Esophagus muscularis mucosa (tissue), 4 donors: ENCODE measurements around the gene PNKP. TPM values are rescaled to one million over a fixed set of nuclear protein-coding genes. Genes with fewer than 3 reads are reported as not detected.

Experiments used
- DNase-seq: peaks from one replicate; pipeline ENCODE4 v3.0.0-alpha.2; 2017; ENCODE audit errors: extremely low spot score
- H3K27ac ChIP-seq, 4 donors: fragments of 200-600 bp; sonication (generic); replicated peaks in 1 of 4; 1 replicate in 3 of 4; 2 replicates in 1 of 4; pipeline ENCODE4 v1.5.1; 2016 to 2019; ENCODE audit warnings: mild to moderate bottlenecking in 1 of 4
- H3K27me3 ChIP-seq, 4 donors: fragments of 200-600 bp; sonication (generic); one replicate each; pipeline versions ENCODE4 v1.5.1 to v1.6.0; 2016 to 2019
- H3K36me3 ChIP-seq, 4 donors: fragments of 200-600 bp; sonication (generic); one replicate each; pipeline ENCODE4 v1.5.1; 2016 to 2019
- H3K4me1 ChIP-seq, 4 donors: fragments of 200-600 bp; sonication (generic); one replicate each; pipeline ENCODE4 v1.5.1; 2016 to 2019
- H3K4me3 ChIP-seq, 4 donors: fragments of 200-600 bp; sonication (generic); 1 replicate in 2 of 4; 2 replicates in 2 of 4; pipeline ENCODE4 v1.5.1; 2016 to 2019; ENCODE audit warnings: mild to moderate bottlenecking in 4 of 4, moderate library complexity in 1 of 4
- H3K9me3 ChIP-seq, 4 donors: fragments of 200-600 bp; sonication (generic); 1 replicate in 3 of 4; 2 replicates in 1 of 4; pipeline ENCODE4 v1.5.1; 2016 to 2019
- CTCF ChIP-seq, 3 experiments: fragments of 200-600 bp in 2 of 3; fragments of 450-650 bp in 1 of 3; sonication (generic) in 2 of 3; IDR thresholded peaks; one replicate each; pipeline ENCODE4 v1.5.1; 2017 to 2019; ENCODE audit warnings: antibody characterized with exemption in 3 of 3, mild to moderate bottlenecking in 2 of 3, moderate library complexity in 1 of 3
- EP300 ChIP-seq: sonication (generic); formaldehyde crosslinking; IDR thresholded peaks from one replicate; pipeline ENCODE4 v1.6.1; 2017; ENCODE audit warnings: antibody characterized with exemption
- POLR2A ChIP-seq: fragments of 450-650 bp; IDR thresholded peaks from one replicate; pipeline ENCODE4 v1.6.1; 2017; ENCODE audit warnings: antibody characterized with exemption, moderate library complexity, mild to moderate bottlenecking, low read depth
- POLR2AphosphoS5 ChIP-seq, 2 donors: sonication (generic); formaldehyde crosslinking; IDR thresholded peaks; one replicate each; pipeline ENCODE4 v1.6.1; 2017; ENCODE audit warnings: antibody characterized with exemption in 2 of 2
- WGBS: methylation state at CpG from one replicate; pipeline ENCODE4 v1.1.5; 2018; 5-methylcytosine and 5-hydroxymethylcytosine counted together
- intact Hi-C: fragments of 100-400 bp; cut with DNase I; formaldehyde crosslinking; loops from one replicate; pipeline ENCODE4 v1.15.1; 2023
- total RNA-seq, 4 donors: library from RNA; depleted of rRNA; stranded (reverse); fragments of >200 nt; gene quantifications; one replicate each; pipeline versions ENCODE4 v1.1.0 to v1.2.1, GENCODE V29; 2016

The PNKP gene
- total RNA-seq, 4 donors from 2014 or later = 21.4 to 43.7 (median 27.8) TPM

- Histone ChIP-seq H3K4me1 (no peaks in the 10 kb centered on the region), H3K27me3 (no peaks in the 10 kb centered on the region), H3K36me3 (peaks cover 50 to 98% (median 98%) of the 10 kb centered on the region in 4 donors), H3K27ac (no peak overlapping the region), H3K4me3 (no peak overlapping the region), H3K9me3 (no peaks in the 10 kb centered on the region)
- no peak for DNase-seq
- TF ChIP-seq POLR2A = no peak
- TF ChIP-seq CTCF (IDR thresholded peaks at IDR 0.05) = no peak
- TF ChIP-seq EP300 = no peak
- TF ChIP-seq POLR2AphosphoS5 (IDR thresholded peaks at IDR 0.05) = no peak
- WGBS = 99% methylated on average over 8 of the region's 8 CpGs
- intact Hi-C loops = no loop called here
Observed at GRCh38 chr19:49831592-49831991, 35.8 kb downstream of the PNKP start.

- no peaks in the 10 kb centered on the region for H3K4me1 ChIP-seq
- H3K27me3 ChIP-seq = no peaks in the 10 kb centered on the region
- intact Hi-C loops = no loop called here
- H3K27ac ChIP-seq = no peak overlapping the region
- 83% methylated on average over 5 of the region's 12 CpGs for WGBS
- no peak for DNase-seq
- H3K9me3 ChIP-seq = no peaks in the 10 kb centered on the region
- H3K4me3 ChIP-seq = no peak overlapping the region
- TF ChIP-seq POLR2AphosphoS5 (IDR thresholded peaks at IDR 0.05) (no peak), POLR2A (no peak), EP300 (no peak), CTCF (IDR thresholded peaks at IDR 0.05) (no peak)
- H3K36me3 ChIP-seq = peaks cover 42 to 93% (median 90%) of the 10 kb centered on the region in 4 donors
Observed at GRCh38 chr19:49830766-49831165, 36.6 kb downstream of the PNKP start.

GRCh38 chr19:49829721-49830120, 37.7 kb downstream of the PNKP start:
- WGBS = 80% methylated on average over 2 of the region's 18 CpGs
- no peaks in the 10 kb centered on the region for H3K27me3 ChIP-seq
- H3K36me3 ChIP-seq = peaks cover 32 to 87% (median 80%) of the 10 kb centered on the region in 4 donors
- no peak for DNase-seq
- intact Hi-C loops = no loop called here
- H3K27ac ChIP-seq = no peak overlapping the region
- no peaks in the 10 kb centered on the region for H3K9me3 ChIP-seq
- TF ChIP-seq EP300 (no peak), CTCF (IDR thresholded peaks at IDR 0.05) (no peak), POLR2A (no peak), POLR2AphosphoS5 (IDR thresholded peaks at IDR 0.05) (no peak)
- no peak overlapping the region for H3K4me3 ChIP-seq
- no peaks in the 10 kb centered on the region for H3K4me1 ChIP-seq

GRCh38 chr19:49829200-49829599, 38.2 kb downstream of the PNKP start:
- TF ChIP-seq CTCF (IDR thresholded peaks at IDR 0.05) (no peak), POLR2A (no peak), EP300 (no peak), POLR2AphosphoS5 (IDR thresholded peaks at IDR 0.05) (no peak)
- intact Hi-C loops = no loop called here
- Histone ChIP-seq H3K27ac (no peak overlapping the region), H3K4me1 (no peaks in the 10 kb centered on the region), H3K4me3 (no peak overlapping the region), H3K9me3 (no peaks in the 10 kb centered on the region), H3K27me3 (no peaks in the 10 kb centered on the region), H3K36me3 (peaks cover 27 to 84% (median 76%) of the 10 kb centered on the region in 4 donors)
- DNase-seq = no peak
- WGBS = 82% methylated on average over 6 of the region's 8 CpGs

- intact Hi-C loops = no loop called here
- peaks cover 12 to 78% (median 69%) of the 10 kb centered on the region in 4 donors for H3K36me3 ChIP-seq
- WGBS = 85% methylated on average over 14 of the region's 14 CpGs
Observed at GRCh38 chr19:49827034-49827433, 40.3 kb downstream of the PNKP start.

More at GRCh38 chr19:49827034-49827433, 40.3 kb downstream of the PNKP start:
- no peaks in the 10 kb centered on the region for H3K4me1 ChIP-seq
- no peak for DNase-seq
- no peak for TF ChIP-seq CTCF (IDR thresholded peaks at IDR 0.05)
- TF ChIP-seq EP300 = no peak
- no peak for TF ChIP-seq POLR2A
- no peak for TF ChIP-seq POLR2AphosphoS5 (IDR thresholded peaks at IDR 0.05)
- H3K27me3 ChIP-seq = no peaks in the 10 kb centered on the region
- H3K9me3 ChIP-seq = no peaks in the 10 kb centered on the region
- no peak overlapping the region for H3K4me3 ChIP-seq
- no peak overlapping the region for H3K27ac ChIP-seq
